Measurements from ENCODE around the gene SLC25A51.

Gene SLC25A51

DNA sequence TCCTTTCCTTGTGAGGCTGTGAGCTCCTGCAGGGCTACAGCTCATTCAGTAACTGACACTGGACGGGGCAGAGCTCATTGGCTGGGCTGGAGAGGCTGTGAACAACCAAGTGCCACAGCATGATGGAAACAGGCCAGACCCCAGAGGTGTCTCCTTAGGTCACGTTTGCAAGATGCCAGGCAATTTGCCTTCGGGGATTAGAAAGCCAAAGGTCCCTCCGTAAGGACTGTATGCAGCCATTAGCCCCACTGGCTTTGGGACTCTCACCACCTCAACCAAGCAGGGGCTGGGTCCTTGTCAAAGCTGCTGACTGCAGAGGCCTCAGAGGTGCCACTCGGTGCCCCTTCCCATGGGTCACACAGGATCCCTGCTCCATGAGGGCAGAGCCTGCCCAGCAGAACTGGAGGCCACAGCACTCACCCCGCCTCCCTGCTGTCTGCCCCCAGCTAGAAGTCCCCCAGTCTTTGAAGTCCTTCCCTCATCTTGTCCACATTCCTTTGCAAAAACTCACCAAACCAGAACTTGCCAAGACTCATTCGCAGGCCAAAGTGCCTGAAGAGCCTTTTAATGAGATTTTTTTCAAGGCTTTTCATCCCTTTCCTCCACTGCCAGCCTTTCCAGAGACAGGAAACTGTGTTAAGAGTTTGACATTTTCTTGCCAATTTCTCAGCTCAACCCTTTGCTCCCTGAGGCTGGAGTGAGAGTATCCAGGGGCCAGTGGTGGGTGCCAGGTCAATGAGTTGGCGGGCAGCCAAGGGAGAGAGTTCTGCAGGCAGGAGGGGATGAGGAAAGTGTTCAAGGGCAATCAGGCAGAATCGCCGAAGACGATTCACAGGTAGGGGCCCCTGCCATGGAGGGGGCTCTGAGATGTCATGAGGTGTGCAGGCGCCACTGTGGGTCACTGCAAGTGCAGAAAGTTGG is 39.7 kb upstream of the SLC25A51 start:
- Histone ChIP-seq H4K20me1 (ENCODE audit: insufficient read depth, low read length) (no peaks in the 10 kb centered on the region), H3K4me1 (ENCODE audit: low read length) (no peaks in the 10 kb centered on the region), H3F3A (ENCODE audit: insufficient read depth, low read length) (no peaks in the 10 kb centered on the region), H3K9me2 (replicated peaks; ENCODE audit: insufficient read depth, low read length) (no peaks in the 10 kb centered on the region), H3K79me2 (ENCODE audit: low read length) (no peaks in the 10 kb centered on the region), H3K9me3 (replicated peaks; ENCODE audit: insufficient read depth, low read length) (no peaks in the 10 kb centered on the region), H3K36me3 (replicated peaks; ENCODE audit: insufficient read depth, low read length) (no peaks in the 10 kb centered on the region), H3K9ac (ENCODE audit: low read length) (no peak overlapping the region), H3K4me3 (ENCODE audit: low read length) (no peak overlapping the region), H2AFZ (ENCODE audit: low read length) (no peak overlapping the region), H3K27ac (ENCODE audit: low read length) (no peak overlapping the region), H3K27me3 (replicated peaks; ENCODE audit: insufficient read depth, low read length) (no peaks in the 10 kb centered on the region), H3K4me2 (ENCODE audit: low read depth, low read length) (no peak overlapping the region)
- TF ChIP-seq CTCF (IDR thresholded peaks at IDR 0.05; ENCODE audit: low read length), result no peak
- no peak for TF ChIP-seq EZH2 (optimal IDR thresholded peaks at IDR 0.05; ENCODE audit: low read depth, low read length)
- TF ChIP-seq EZH2phosphoT487 (IDR thresholded peaks at IDR 0.05; ENCODE audit: low read length), result no peak
- no peak for DNase-seq

DNA sequence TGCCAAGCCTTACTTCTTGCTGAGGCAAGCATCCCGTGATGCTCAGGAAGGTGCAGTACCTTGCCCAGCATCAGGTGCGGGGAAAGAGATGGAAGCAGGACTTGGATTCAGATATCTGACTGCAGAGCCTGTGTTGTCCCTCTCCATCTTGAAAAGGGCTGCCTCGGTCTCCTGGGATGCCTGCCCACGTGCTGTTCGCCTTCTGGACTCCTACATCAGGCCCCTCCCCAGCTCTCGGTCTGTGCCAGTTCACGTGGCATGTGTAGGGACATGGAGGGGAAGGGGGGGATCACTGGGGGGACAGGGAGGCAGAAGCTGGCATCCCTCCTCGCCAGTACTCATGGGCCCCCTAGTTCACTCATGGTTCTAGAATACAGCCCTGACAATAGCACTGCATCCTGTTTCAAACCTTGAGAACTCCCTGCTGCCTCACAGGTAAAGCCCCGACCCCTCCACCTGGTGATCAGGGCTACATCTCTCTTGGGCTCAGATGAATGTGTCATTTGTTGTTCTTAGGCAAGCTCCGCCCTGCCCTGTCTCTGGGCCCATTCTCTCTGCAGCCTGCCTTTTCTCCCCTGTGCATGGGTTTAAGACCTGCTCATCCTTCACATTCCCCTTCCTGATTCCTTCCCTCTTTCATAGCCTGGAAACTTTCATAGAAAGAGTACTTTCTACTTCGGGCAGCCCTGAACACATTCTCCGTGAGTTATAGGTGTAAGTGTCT is 38.9 kb upstream of the SLC25A51 start:
- H3F3A ChIP-seq (ENCODE audit: insufficient read depth, low read length), result no peaks in the 10 kb centered on the region
- no peaks in the 10 kb centered on the region for H3K9me2 ChIP-seq (replicated peaks; ENCODE audit: insufficient read depth, low read length)
- H3K9ac ChIP-seq (ENCODE audit: low read length), result no peak overlapping the region
- H3K4me3 ChIP-seq (ENCODE audit: low read length), result no peak overlapping the region
- H3K36me3 ChIP-seq (replicated peaks; ENCODE audit: insufficient read depth, low read length), result no peaks in the 10 kb centered on the region
- H3K27ac ChIP-seq (ENCODE audit: low read length), result no peak overlapping the region
- no peaks in the 10 kb centered on the region for H3K9me3 ChIP-seq (replicated peaks; ENCODE audit: insufficient read depth, low read length)
- no peaks in the 10 kb centered on the region for H3K27me3 ChIP-seq (replicated peaks; ENCODE audit: insufficient read depth, low read length)
- no peaks in the 10 kb centered on the region for H3K4me1 ChIP-seq (ENCODE audit: low read length)
- H3K4me2 ChIP-seq (ENCODE audit: low read depth, low read length), result no peak overlapping the region
- no peaks in the 10 kb centered on the region for H3K79me2 ChIP-seq (ENCODE audit: low read length)
- no peak for DNase-seq
- H4K20me1 ChIP-seq (ENCODE audit: insufficient read depth, low read length), result no peaks in the 10 kb centered on the region
- no peak overlapping the region for H2AFZ ChIP-seq (ENCODE audit: low read length)
- TF ChIP-seq EZH2 (optimal IDR thresholded peaks at IDR 0.05; ENCODE audit: low read depth, low read length), result no peak
- no peak for TF ChIP-seq CTCF (IDR thresholded peaks at IDR 0.05; ENCODE audit: low read length)
- TF ChIP-seq EZH2phosphoT487 (IDR thresholded peaks at IDR 0.05; ENCODE audit: low read length), result no peak

GRCh38 chr9:37941253-37941652 is 37.3 kb upstream of the SLC25A51 start:
- Histone ChIP-seq H3K9ac (ENCODE audit: low read length) (no peak overlapping the region), H3F3A (ENCODE audit: insufficient read depth, low read length) (no peaks in the 10 kb centered on the region), H3K4me2 (ENCODE audit: low read depth, low read length) (no peak overlapping the region), H3K27me3 (replicated peaks; ENCODE audit: insufficient read depth, low read length) (no peaks in the 10 kb centered on the region), H2AFZ (ENCODE audit: low read length) (no peak overlapping the region), H3K9me3 (replicated peaks; ENCODE audit: insufficient read depth, low read length) (no peaks in the 10 kb centered on the region), H3K36me3 (replicated peaks; ENCODE audit: insufficient read depth, low read length) (no peaks in the 10 kb centered on the region), H3K4me1 (ENCODE audit: low read length) (no peaks in the 10 kb centered on the region), H3K9me2 (replicated peaks; ENCODE audit: insufficient read depth, low read length) (no peaks in the 10 kb centered on the region), H3K4me3 (ENCODE audit: low read length) (no peak overlapping the region), H3K79me2 (ENCODE audit: low read length) (no peaks in the 10 kb centered on the region), H3K27ac (ENCODE audit: low read length) (no peak overlapping the region), H4K20me1 (ENCODE audit: insufficient read depth, low read length) (no peaks in the 10 kb centered on the region)
- TF ChIP-seq CTCF (IDR thresholded peaks at IDR 0.05; ENCODE audit: low read length) (no peak), EZH2 (optimal IDR thresholded peaks at IDR 0.05; ENCODE audit: low read depth, low read length) (no peak), EZH2phosphoT487 (IDR thresholded peaks at IDR 0.05; ENCODE audit: low read length) (no peak)
- no peak for DNase-seq
